Measurements from ENCODE around the gene EEF1AKMT3.

- TF ChIP-seq CTCF (IDR thresholded peaks at IDR 0.05 in 4 of 5, conservative IDR thresholded peaks at IDR 0.05 in 1 of 5): no peak
- TF ChIP-seq POLR2A (IDR thresholded peaks at IDR 0.05): no peak
These were observed 19.8 kb upstream of the EEF1AKMT3 start for GRCh38 chr12:57752668-57753000.

All from gastrocnemius medialis (tissue), 4 donors.